ENCODE measurements around the gene ATF6B. TPM values are rescaled to one million over a fixed set of nuclear protein-coding genes. Genes with fewer than 3 reads are reported as not detected.

Gene ATF6B
- total and polyA plus RNA-seq, 2 of the 8 experiments (the other 6 are each of a cell fraction or from before 2014, with no cell fraction given): 38.1 to 42.2 TPM

- CTCF ChIA-PET (ENCODE audit: partially characterized antibody): interaction anchor here (0.7 to 4.8 kb wide), 10 partner anchors 8 to 139 kb away, joined by 3 to 30 read pairs (median 4); partner anchors contain the start of genes ATF6B and NOTCH4
- FAIRE-seq: no peak
These were observed 44.0 kb downstream of the ATF6B start for GRCh38 chr6:32083812-32084768.

More at GRCh38 chr6:32083812-32084768, 44.0 kb downstream of the ATF6B start:
- no peaks in the 10 kb centered on the region for H3K36me3 ChIP-seq (ENCODE audit: control insufficient read depth in 2 of 4, insufficient read depth in 4 of 4, low read length in 3 of 4)
- no peak overlapping the region for H2BK15ac ChIP-seq (ENCODE audit: low read length)
- H3K23me2 ChIP-seq (ENCODE audit: low read depth, low read length): no peaks in the 10 kb centered on the region; the same call in 1 of the 2 replicates
- TF ChIP-seq USF2 (IDR thresholded peaks at IDR 0.05; ENCODE audit: low read length) (no peak), POU5F1 (IDR thresholded peaks at IDR 0.05; ENCODE audit: low read depth, low read length) (no peak), CBX5 (IDR thresholded peaks at IDR 0.05; ENCODE audit: low read depth, low read length) (no peak), KDM4A (IDR thresholded peaks at IDR 0.05; ENCODE audit: low read depth, low read length, severe bottlenecking) (no peak), HDAC2 (IDR thresholded peaks at IDR 0.05; ENCODE audit: borderline replicate concordance in 1 of 2, low read depth in 2 of 2, low read length in 2 of 2) (no peak), ATF3 (IDR thresholded peaks at IDR 0.05; ENCODE audit: insufficient read depth, low read depth, low read length) (no peak), RXRA (IDR thresholded peaks at IDR 0.05; ENCODE audit: insufficient read depth, low read depth, low read length) (no peak), JUND (IDR thresholded peaks at IDR 0.05; ENCODE audit: low read length) (no peak)
- no peak overlapping the region for H3K9ac ChIP-seq (replicated peaks in 1 of 4; ENCODE audit: extremely low read depth in 1 of 4, low read depth in 3 of 4, low read length in 3 of 4)
- no peak overlapping the region for H3K4me3 ChIP-seq (ENCODE audit: extremely low read depth in 1 of 4, insufficient read depth in 2 of 4, low read depth in 3 of 4, low read length in 4 of 4)
- H2BK12ac ChIP-seq (ENCODE audit: low read depth, low read length): no peak overlapping the region
- H3K79me1 ChIP-seq (ENCODE audit: low read depth, low read length): no peaks in the 10 kb centered on the region; the same call in 1 of the 2 replicates
- no peaks in the 10 kb centered on the region for H3K79me2 ChIP-seq (ENCODE audit: control insufficient read depth in 1 of 2, insufficient read depth in 2 of 2, low read length in 2 of 2)
- H2AK5ac ChIP-seq (ENCODE audit: low read depth, low read length): no peak overlapping the region
- no peak overlapping the region for H3K14ac ChIP-seq (ENCODE audit: insufficient read length)
- H3K4ac ChIP-seq (replicated peaks; ENCODE audit: insufficient read length, low read depth, low read length): no peak overlapping the region
- peaks cover 0 to 16% (median 7%) of the 10 kb centered on the region in 4 experiments; a peak in 5 of 7 replicates for H3K4me1 ChIP-seq (replicated peaks in 1 of 4; ENCODE audit: control insufficient read depth in 3 of 4, insufficient read depth in 4 of 4, low read length in 3 of 4)
- DNase-seq (ENCODE audit: low read depth in 1 of 2, low spot score in 2 of 2): no peak
- H4K8ac ChIP-seq (ENCODE audit: extremely low read depth, insufficient read depth, low read length): no peak overlapping the region
- H3K18ac ChIP-seq (ENCODE audit: extremely low read depth, low read length): no peak overlapping the region
- no peak overlapping the region for H4K5ac ChIP-seq (ENCODE audit: insufficient read length, low read depth, low read length)
- no peaks in the 10 kb centered on the region for H4K20me1 ChIP-seq (replicated peaks in 1 of 2; ENCODE audit: control insufficient read depth in 1 of 2, insufficient read depth in 2 of 2, low read length in 2 of 2)
- no peak overlapping the region for H4K91ac ChIP-seq (replicated peaks; ENCODE audit: insufficient read length, low read length)
- H3K23ac ChIP-seq (ENCODE audit: insufficient read length): no peak overlapping the region
- H3K27me3 ChIP-seq (replicated peaks in 1 of 4; ENCODE audit: control insufficient read depth in 3 of 4, extremely low read depth in 1 of 4, insufficient read depth in 3 of 4, low read length in 3 of 4): peaks cover 0 to 13% (median 11%) of the 10 kb centered on the region in 4 experiments; a peak in 5 of 7 replicates
- H3K56ac ChIP-seq (replicated peaks; ENCODE audit: insufficient read length, low read depth, low read length): no peak overlapping the region
- H3K4me2 ChIP-seq (ENCODE audit: insufficient read depth in 1 of 2, low read depth in 2 of 2, low read length in 2 of 2): no peak overlapping the region
- no peak overlapping the region for H2AFZ ChIP-seq (ENCODE audit: low read length)
- POLR2A ChIA-PET (ENCODE audit: partially characterized antibody): interaction anchor here (0.7 to 2.3 kb wide), 3 partner anchors 27 to 44 kb away, joined by 3 to 8 read pairs (median 3); partner anchors contain the start of gene ATF6B
- WGBS, 2 experiments (ENCODE audit: extremely low coverage in 1 of 2, insufficient coverage in 1 of 2, insufficient read length in 1 of 2, insufficient replicate concordance in 2 of 2, low coverage in 1 of 2, low lambda C conversion rate in 2 of 2, missing lambda C conversion rate in 1 of 2): 91% methylated on average over 20 of the region's 22 CpGs; no CpG with 5 or more reads in 1 of the 2 experiments
- H2BK120ac ChIP-seq (replicated peaks; ENCODE audit: low read depth, low read length): no peak overlapping the region
- H2BK5ac ChIP-seq (ENCODE audit: low read depth, low read length): no peak overlapping the region
- no peak overlapping the region for H2BK20ac ChIP-seq (ENCODE audit: low read length)
- H3K9me3 ChIP-seq (ENCODE audit: insufficient read depth in 2 of 2, low read depth in 1 of 2, low read length in 1 of 2): no peaks in the 10 kb centered on the region
- H3K27ac ChIP-seq (ENCODE audit: low read depth, low read length): no peak overlapping the region

Data from H1 (cell line).